SU-DHL-6 (cell line): ENCODE results near the gene VDR.

Experiments
- H2AFZ ChIP-seq: fragments of 200-600 bp; sonication (generic); 2 replicates; pipeline ENCODE4 v1.6.1; 2014; ENCODE audit warnings: low read depth, mild to moderate bottlenecking, moderate library complexity, mixed read lengths, antibody characterized with exemption, low read length; ENCODE audit not compliant: severe bottlenecking
- H3F3A ChIP-seq: fragments of 200-600 bp; shearing (Covaris generic); 2 replicates; pipeline ENCODE4 v1.6.0; 2016; ENCODE audit warnings: antibody characterized with exemption, mild to moderate bottlenecking; ENCODE audit not compliant: insufficient read depth
- H3K27ac ChIP-seq: fragments of 200-600 bp; sonication (generic); 2 replicates; pipeline ENCODE4 v1.5.1; 2016; ENCODE audit warnings: low read depth, mild to moderate bottlenecking, low read length, moderate library complexity, mixed read lengths
- H3K27me3 ChIP-seq: fragments of 200-600 bp; sonication (generic), shearing (Covaris generic); 2 replicates; pipeline ENCODE4 v1.6.0; 2014; ENCODE audit warnings: mild to moderate bottlenecking, low read length
- H3K36me3 ChIP-seq: fragments of 200-600 bp; sonication (generic); 2 replicates; pipeline ENCODE4 v1.6.1; 2014; ENCODE audit warnings: mild to moderate bottlenecking, low read length, mixed read lengths
- H3K4me2 ChIP-seq: fragments of 300-600, 200-600 bp; shearing (Covaris generic), sonication (generic); 2 replicates; pipeline ENCODE4 v1.6.0; 2014; ENCODE audit warnings: low read length, low read depth, mild to moderate bottlenecking; ENCODE audit not compliant: poor library complexity, severe bottlenecking
- H3K4me3 ChIP-seq: fragments of 200-600 bp; sonication (generic); 2 replicates; pipeline ENCODE4 v1.5.1; 2014; ENCODE audit warnings: antibody characterized with exemption, low read length, mild to moderate bottlenecking, mixed read lengths; ENCODE audit not compliant: insufficient read depth, poor library complexity, severe bottlenecking
- H3K79me2 ChIP-seq: fragments of 200-600 bp; sonication (generic); 2 replicates; pipeline ENCODE4 v1.6.1; 2014; ENCODE audit warnings: mild to moderate bottlenecking, low read length, moderate library complexity; ENCODE audit not compliant: insufficient read depth
- H3K9ac ChIP-seq: fragments of 200-600 bp; sonication (generic); 2 replicates; pipeline ENCODE4 v1.7.0; 2014; ENCODE audit warnings: mild to moderate bottlenecking, low read length
- H3K9me2 ChIP-seq: fragments of 200-600 bp; sonication (generic); replicated peaks from 2 replicates; pipeline ENCODE4 v1.6.1; 2014; ENCODE audit warnings: low read length; ENCODE audit not compliant: insufficient read depth
- H3K9me3 ChIP-seq: fragments of 200-600 bp; sonication (generic); 2 replicates; pipeline ENCODE4 v1.6.1; 2014; ENCODE audit warnings: low read length, mixed read lengths; ENCODE audit not compliant: insufficient read depth
- H4K20me1 ChIP-seq: fragments of 200-600 bp; sonication (generic); 2 replicates; pipeline ENCODE4 v1.6.1; 2014; ENCODE audit warnings: low read depth, mild to moderate bottlenecking, antibody characterized with exemption, low read length, moderate library complexity, mixed read lengths
- CTCF ChIP-seq: fragments of 200-600 bp; sonication (generic); IDR thresholded peaks from one replicate; pipeline ENCODE4 v1.5.1; 2017; ENCODE audit warnings: antibody characterized with exemption, mild to moderate bottlenecking, low read length, moderate library complexity; ENCODE audit not compliant: insufficient read depth, poor library complexity, severe bottlenecking
- EZH2phosphoT487 ChIP-seq: fragments of 200-600 bp; sonication (generic), shearing (Covaris generic); conservative IDR thresholded peaks from 2 replicates; pipeline ENCODE4 v1.6.1; 2018; ENCODE audit warnings: mild to moderate bottlenecking, antibody characterized with exemption, low read length, moderate library complexity, mixed read lengths

VDR gene

GRCh38 chr12:47889040-47889439 is 15.8 kb downstream of the VDR start:
- no peak overlapping the region for H3K9ac ChIP-seq
- no peak overlapping the region for H3K4me2 ChIP-seq
- H3K9me3 ChIP-seq: no peaks in the 10 kb centered on the region
- no peaks in the 10 kb centered on the region for H3K27me3 ChIP-seq
- no peaks in the 10 kb centered on the region for H4K20me1 ChIP-seq
- H3K9me2 ChIP-seq: no peaks in the 10 kb centered on the region
- no peak overlapping the region for H3K4me3 ChIP-seq
- no peak overlapping the region for H3K27ac ChIP-seq
- TF ChIP-seq EZH2phosphoT487 (no peak), CTCF (no peak)
- H2AFZ ChIP-seq: no peak overlapping the region
- H3K79me2 ChIP-seq: no peaks in the 10 kb centered on the region
- no peaks in the 10 kb centered on the region for H3F3A ChIP-seq
- H3K36me3 ChIP-seq: no peaks in the 10 kb centered on the region

GRCh38 chr12:47888153-47888819 is 16.5 kb downstream of the VDR start:
- Histone ChIP-seq H3K36me3 (no peaks in the 10 kb centered on the region), H2AFZ (no peak overlapping the region), H3K27me3 (no peaks in the 10 kb centered on the region), H3K9me2 (no peaks in the 10 kb centered on the region), H3K79me2 (no peaks in the 10 kb centered on the region), H3K9me3 (no peaks in the 10 kb centered on the region), H4K20me1 (no peaks in the 10 kb centered on the region), H3K4me2 (no peak overlapping the region), H3K27ac (no peak overlapping the region), H3K9ac (no peak overlapping the region), H3F3A (no peaks in the 10 kb centered on the region), H3K4me3 (no peak overlapping the region)
- TF ChIP-seq EZH2phosphoT487 (no peak), CTCF (no peak)

GRCh38 chr12:47887529-47887928 is 17.3 kb downstream of the VDR start:
- Histone ChIP-seq H2AFZ (no peak overlapping the region), H3K36me3 (no peaks in the 10 kb centered on the region), H4K20me1 (no peaks in the 10 kb centered on the region), H3K9me2 (no peaks in the 10 kb centered on the region), H3K4me3 (no peak overlapping the region), H3K9me3 (no peaks in the 10 kb centered on the region), H3F3A (no peaks in the 10 kb centered on the region), H3K27ac (no peak overlapping the region), H3K9ac (no peak overlapping the region), H3K79me2 (no peaks in the 10 kb centered on the region), H3K4me2 (no peak overlapping the region), H3K27me3 (no peaks in the 10 kb centered on the region)
- TF ChIP-seq EZH2phosphoT487: no peak

GRCh38 chr12:47886510-47887240 is 18.1 kb downstream of the VDR start:
- H3F3A ChIP-seq: no peaks in the 10 kb centered on the region
- no peak overlapping the region for H3K4me3 ChIP-seq
- no peaks in the 10 kb centered on the region for H3K27me3 ChIP-seq
- no peaks in the 10 kb centered on the region for H3K9me3 ChIP-seq
- H3K4me2 ChIP-seq: no peak overlapping the region
- no peak overlapping the region for H3K9ac ChIP-seq
- no peaks in the 10 kb centered on the region for H3K79me2 ChIP-seq
- H3K9me2 ChIP-seq: no peaks in the 10 kb centered on the region
- TF ChIP-seq CTCF: no peak
- TF ChIP-seq EZH2phosphoT487: no peak
- H4K20me1 ChIP-seq: no peaks in the 10 kb centered on the region
- no peaks in the 10 kb centered on the region for H3K36me3 ChIP-seq
- no peak overlapping the region for H3K27ac ChIP-seq
- H2AFZ ChIP-seq: no peak overlapping the region
